CD8-positive, alpha-beta memory T cell (primary cell): ENCODE measurements around the gene HS3ST6. TPM values are rescaled to one million over a fixed set of nuclear protein-coding genes. Genes with fewer than 3 reads are reported as not detected.
"Not testable (repeated sequence)": the region's sequence is repeated elsewhere in the genome, so short reads cannot be mapped to it uniquely, and the experiment has no call there.

ENCODE experiments used
- CTCF ChIA-PET: fragments of 350-600 bp; sonication (Branson Sonifier 250); formaldehyde crosslinking; loops from one replicate; lab custom pipeline; 2021; ENCODE audit warnings: antibody characterized with exemption; lab: Charles Lee
- POLR2A ChIA-PET: fragments of 350-600 bp; sonication (Branson Sonifier 250); formaldehyde crosslinking; loops from one replicate; lab custom pipeline; 2021; ENCODE audit warnings: antibody characterized with exemption; lab: Charles Lee
- DNase-seq, 5 donors: peaks; one replicate each; pipeline versions ENCODE4 v3.0.0 to v3.0.0-alpha.2; 2020 to 2022; ENCODE audit warnings: mixed read lengths in 1 of 5
- H3K27ac ChIP-seq: one replicate; pipeline ENCODE4 v1.7.0; 2013; ENCODE audit warnings: low read depth, mild to moderate bottlenecking, low read length, moderate library complexity
- H3K27me3 ChIP-seq: 2 replicates; pipeline ENCODE4 v1.7.0; 2013; ENCODE audit warnings: low read length, mild to moderate bottlenecking; ENCODE audit not compliant: insufficient read depth, poor library complexity, severe bottlenecking
- H3K36me3 ChIP-seq: 2 replicates; pipeline ENCODE4 v1.7.0; 2013; ENCODE audit warnings: mild to moderate bottlenecking, low read length, moderate library complexity; ENCODE audit not compliant: insufficient read depth
- H3K4me1 ChIP-seq: 2 replicates; pipeline ENCODE4 v1.7.0; 2013; ENCODE audit warnings: mild to moderate bottlenecking, low read length, moderate library complexity; ENCODE audit not compliant: insufficient read depth
- H3K4me3 ChIP-seq: 2 replicates; pipeline ENCODE4 v1.7.0; 2013; ENCODE audit warnings: mild to moderate bottlenecking, low read length
- H3K9me3 ChIP-seq: 2 replicates; pipeline ENCODE4 v1.7.0; 2013; ENCODE audit warnings: mild to moderate bottlenecking, low read length
- H3K27ac Mint-ChIP-seq, 8 donors: one replicate each; pipeline ENCODE4 v1.8.0; 2020 to 2021; ENCODE audit warnings: mixed read lengths in 8 of 8, mild to moderate bottlenecking in 6 of 8, inconsistent platforms in 3 of 8, moderate library complexity in 3 of 8
- H3K27me3 Mint-ChIP-seq, 2 donors: one replicate each; pipeline ENCODE4 v1.8.0; 2020 to 2021; ENCODE audit warnings: mixed read lengths in 2 of 2, mild to moderate bottlenecking in 1 of 2, moderate library complexity in 1 of 2
- H3K36me3 Mint-ChIP-seq, 3 donors: one replicate each; pipeline ENCODE4 v1.8.0; 2020 to 2021; ENCODE audit warnings: mixed read lengths in 3 of 3, inconsistent platforms in 1 of 3, mild to moderate bottlenecking in 1 of 3
- H3K4me1 Mint-ChIP-seq, 3 donors: one replicate each; pipeline ENCODE4 v1.8.0; 2020 to 2021; ENCODE audit warnings: mixed read lengths in 3 of 3, inconsistent platforms in 1 of 3, mild to moderate bottlenecking in 1 of 3
- H3K4me3 Mint-ChIP-seq, 7 donors: one replicate each; pipeline ENCODE4 v1.8.0; 2020 to 2021; ENCODE audit warnings: mixed read lengths in 7 of 7, mild to moderate bottlenecking in 6 of 7, moderate library complexity in 4 of 7, inconsistent platforms in 2 of 7
- H3K9me3 Mint-ChIP-seq, 5 donors: one replicate each; pipeline ENCODE4 v1.8.0; 2020 to 2022; ENCODE audit warnings: mixed read lengths in 5 of 5, mild to moderate bottlenecking in 3 of 5, moderate library complexity in 2 of 5, inconsistent platforms in 1 of 5
- polyA plus RNA-seq: library from polyadenylated mRNA; unstranded; fragments of 300-500 nt; fragmentation: Illumina TruSeq; gene quantifications from one replicate; pipeline ENCODE4 v1.2.3, GENCODE V29; 2021
- total RNA-seq, 2 experiments: library from RNA; stranded (reverse); gene quantifications; one replicate each; pipeline ENCODE4 v1.2.3, GENCODE V29; 2021

The HS3ST6 gene
- total and polyA plus RNA-seq, 3 experiments from 2014 or later = not detected

- CTCF ChIA-PET = interaction anchor here (1.1 to 2.6 kb wide), 3 partner anchors 11 to 29 kb away, joined by 3 to 7 read pairs (median 6); partner anchors contain the start of gene MSRB1
- not testable (repeated sequence) for H3K27me3 ChIP-seq, H3K27me3 Mint-ChIP-seq, H3K27ac ChIP-seq, H3K9me3 ChIP-seq, H3K4me3 ChIP-seq, DNase-seq, H3K9me3 Mint-ChIP-seq
- POLR2A ChIA-PET = interaction anchor here (0.7 kb wide), 1 partner anchor 175 kb away, joined by 5 read pairs; the partner anchor contains the start of gene NUBP2
- Histone ChIP-seq H3K36me3 (peaks cover 13% of the 10 kb centered on the region), H3K4me1 (peaks cover 33% of the 10 kb centered on the region)
- Mint-ChIP-seq H3K4me3 (peak overlapping the region in 1 of 7 donors; percentile 18), H3K36me3 (peaks cover 0 to 25% (median 6%) of the 10 kb centered on the region in 3 donors), H3K4me1 (peaks cover 23 to 32% (median 27%) of the 10 kb centered on the region in 3 donors), H3K27ac (peak overlapping the region in 1 of 8 donors; percentile 38)
Measured at GRCh38 chr16:1957434-1958142, 39.4 kb upstream of the HS3ST6 start.

GRCh38 chr16:1953734-1954133, 35.5 kb upstream of the HS3ST6 start:
- H3K36me3 ChIP-seq = no peaks in the 10 kb centered on the region
- DNase-seq = no peak
- H3K27me3 ChIP-seq = no peaks in the 10 kb centered on the region
- ChIA-PET CTCF (no interaction called here), POLR2A (no interaction called here)
- no peaks in the 10 kb centered on the region for H3K36me3 Mint-ChIP-seq
- no peak overlapping the region for H3K27ac ChIP-seq
- H3K4me1 Mint-ChIP-seq = no peaks in the 10 kb centered on the region
- H3K27me3 Mint-ChIP-seq = no peaks in the 10 kb centered on the region
- H3K4me3 Mint-ChIP-seq = no peak overlapping the region
- no peak overlapping the region for H3K4me3 ChIP-seq
- H3K4me1 ChIP-seq = peaks cover under 1% of the 10 kb centered on the region
- H3K9me3 Mint-ChIP-seq = no peaks in the 10 kb centered on the region
- H3K9me3 ChIP-seq = no peaks in the 10 kb centered on the region
- no peak overlapping the region for H3K27ac Mint-ChIP-seq

DNA sequence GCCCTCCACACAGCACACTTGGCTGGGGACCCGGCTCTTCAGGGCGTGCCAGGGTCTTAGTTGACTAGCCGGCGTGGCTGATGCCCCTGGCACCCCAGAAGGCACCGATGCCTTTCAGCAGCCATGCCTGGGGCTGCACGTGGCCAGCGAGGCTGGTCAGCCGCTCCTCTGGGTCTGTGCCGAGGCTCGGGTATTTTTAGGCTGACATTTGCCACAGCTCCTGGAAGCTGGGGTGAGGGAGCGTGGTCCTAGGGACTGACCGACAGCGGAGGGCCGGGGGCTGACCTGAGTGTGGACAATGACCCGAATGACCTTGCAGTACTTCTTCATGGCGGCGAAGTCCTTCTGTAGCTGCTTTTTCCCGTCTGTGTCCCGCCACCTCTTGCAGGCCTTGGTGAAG, 32.3 kb upstream of the HS3ST6 start:
- no peak overlapping the region for H3K4me3 Mint-ChIP-seq
- H3K9me3 Mint-ChIP-seq = no peaks in the 10 kb centered on the region
- CTCF ChIA-PET = no interaction called here
- H3K36me3 Mint-ChIP-seq = no peaks in the 10 kb centered on the region
- POLR2A ChIA-PET = no interaction called here
- H3K27ac Mint-ChIP-seq = no peak overlapping the region
- no peak for DNase-seq
- no peaks in the 10 kb centered on the region for H3K4me1 ChIP-seq
- no peaks in the 10 kb centered on the region for H3K4me1 Mint-ChIP-seq
- no peaks in the 10 kb centered on the region for H3K27me3 ChIP-seq
- H3K9me3 ChIP-seq = no peaks in the 10 kb centered on the region
- H3K4me3 ChIP-seq = no peak overlapping the region
- H3K36me3 ChIP-seq = no peaks in the 10 kb centered on the region
- no peak overlapping the region for H3K27ac ChIP-seq
- H3K27me3 Mint-ChIP-seq = no peaks in the 10 kb centered on the region

DNA sequence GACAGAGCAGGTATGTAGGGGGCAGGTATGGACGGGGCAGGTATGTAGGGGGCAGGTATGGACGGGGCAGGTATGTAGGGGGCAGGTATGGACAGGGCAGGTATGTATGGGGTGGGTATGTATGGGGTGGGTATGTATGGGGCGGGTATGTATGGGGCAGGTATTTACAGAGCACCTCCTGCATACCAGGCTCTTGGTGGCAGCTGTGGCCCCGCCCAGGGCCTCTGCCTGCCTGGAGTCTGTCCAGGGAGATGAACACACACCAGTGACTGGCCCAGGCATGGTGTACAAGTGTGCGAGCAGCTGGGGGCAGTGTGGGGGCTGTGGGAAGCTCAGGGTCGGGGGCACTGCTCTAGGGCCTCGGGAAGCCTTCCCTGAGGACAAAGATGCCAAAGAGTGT, 31.8 kb upstream of the HS3ST6 start:
- Mint-ChIP-seq H3K27ac (no peak overlapping the region), H3K27me3 (no peaks in the 10 kb centered on the region), H3K9me3 (no peaks in the 10 kb centered on the region), H3K4me1 (no peaks in the 10 kb centered on the region), H3K4me3 (no peak overlapping the region), H3K36me3 (no peaks in the 10 kb centered on the region)
- no peaks in the 10 kb centered on the region for H3K9me3 ChIP-seq
- ChIA-PET CTCF (no interaction called here), POLR2A (no interaction called here)
- H3K4me3 ChIP-seq = no peak overlapping the region
- no peak overlapping the region for H3K27ac ChIP-seq
- H3K36me3 ChIP-seq = no peaks in the 10 kb centered on the region
- H3K4me1 ChIP-seq = no peaks in the 10 kb centered on the region
- H3K27me3 ChIP-seq = no peaks in the 10 kb centered on the region
- no peak for DNase-seq

DNA sequence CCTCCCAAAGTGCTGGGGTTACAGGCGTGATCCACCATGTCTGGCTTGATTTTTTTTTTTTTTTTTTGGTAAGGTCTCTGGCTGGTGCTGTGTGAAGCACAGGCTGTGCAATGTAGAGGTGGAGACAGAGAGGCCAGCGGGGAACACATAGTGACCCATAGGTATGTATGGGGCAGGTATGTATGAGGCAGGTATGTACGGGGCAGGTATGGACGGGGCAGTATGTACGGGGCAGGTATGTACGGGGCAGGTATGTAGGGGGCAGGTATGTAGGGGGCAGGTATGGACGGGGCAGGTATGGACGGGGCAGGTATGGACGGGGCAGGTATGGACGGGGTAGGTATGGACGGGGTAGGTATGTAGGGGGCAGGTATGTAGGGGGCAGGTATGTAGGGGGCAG, 31.3 kb upstream of the HS3ST6 start:
- DNase-seq = no peak
- H3K36me3 Mint-ChIP-seq = no peaks in the 10 kb centered on the region
- H3K36me3 ChIP-seq = no peaks in the 10 kb centered on the region
- H3K4me1 ChIP-seq = no peaks in the 10 kb centered on the region
- H3K4me3 ChIP-seq = no peak overlapping the region
- H3K9me3 ChIP-seq = no peaks in the 10 kb centered on the region
- H3K27me3 Mint-ChIP-seq = no peaks in the 10 kb centered on the region
- no peak overlapping the region for H3K27ac ChIP-seq
- no peak overlapping the region for H3K4me3 Mint-ChIP-seq
- H3K9me3 Mint-ChIP-seq = no peaks in the 10 kb centered on the region
- H3K27me3 ChIP-seq = no peaks in the 10 kb centered on the region
- H3K27ac Mint-ChIP-seq = no peak overlapping the region
- H3K4me1 Mint-ChIP-seq = peaks cover 0 to under 1% (median 0%) of the 10 kb centered on the region in 3 donors
- ChIA-PET POLR2A (interaction anchor here (0.7 kb wide), 1 partner anchor 165 kb away, joined by 5 read pairs; no protein-coding TSS in a partner anchor), CTCF (no interaction called here)

GRCh38 chr16:1947369-1947670, 29.1 kb upstream of the HS3ST6 start:
- ChIA-PET CTCF (interaction anchor here (2.2 kb wide), 1 partner anchor 11 kb away, joined by 7 read pairs; the partner anchor contains the start of gene NDUFB10), POLR2A (no interaction called here)
- peaks cover 1 to 12% (median 5%) of the 10 kb centered on the region in 3 donors for H3K4me1 Mint-ChIP-seq
- Histone ChIP-seq H3K36me3 (no peaks in the 10 kb centered on the region), H3K27ac (no peak overlapping the region), H3K27me3 (no peaks in the 10 kb centered on the region), H3K4me3 (no peak overlapping the region), H3K4me1 (peaks cover 5% of the 10 kb centered on the region), H3K9me3 (no peaks in the 10 kb centered on the region)
- H3K9me3 Mint-ChIP-seq = no peaks in the 10 kb centered on the region
- H3K4me3 Mint-ChIP-seq = no peak overlapping the region
- no peak overlapping the region for H3K27ac Mint-ChIP-seq
- DNase-seq = no peak
- no peaks in the 10 kb centered on the region for H3K27me3 Mint-ChIP-seq
- H3K36me3 Mint-ChIP-seq = peaks cover 0 to 4% (median 0%) of the 10 kb centered on the region in 3 donors

DNA sequence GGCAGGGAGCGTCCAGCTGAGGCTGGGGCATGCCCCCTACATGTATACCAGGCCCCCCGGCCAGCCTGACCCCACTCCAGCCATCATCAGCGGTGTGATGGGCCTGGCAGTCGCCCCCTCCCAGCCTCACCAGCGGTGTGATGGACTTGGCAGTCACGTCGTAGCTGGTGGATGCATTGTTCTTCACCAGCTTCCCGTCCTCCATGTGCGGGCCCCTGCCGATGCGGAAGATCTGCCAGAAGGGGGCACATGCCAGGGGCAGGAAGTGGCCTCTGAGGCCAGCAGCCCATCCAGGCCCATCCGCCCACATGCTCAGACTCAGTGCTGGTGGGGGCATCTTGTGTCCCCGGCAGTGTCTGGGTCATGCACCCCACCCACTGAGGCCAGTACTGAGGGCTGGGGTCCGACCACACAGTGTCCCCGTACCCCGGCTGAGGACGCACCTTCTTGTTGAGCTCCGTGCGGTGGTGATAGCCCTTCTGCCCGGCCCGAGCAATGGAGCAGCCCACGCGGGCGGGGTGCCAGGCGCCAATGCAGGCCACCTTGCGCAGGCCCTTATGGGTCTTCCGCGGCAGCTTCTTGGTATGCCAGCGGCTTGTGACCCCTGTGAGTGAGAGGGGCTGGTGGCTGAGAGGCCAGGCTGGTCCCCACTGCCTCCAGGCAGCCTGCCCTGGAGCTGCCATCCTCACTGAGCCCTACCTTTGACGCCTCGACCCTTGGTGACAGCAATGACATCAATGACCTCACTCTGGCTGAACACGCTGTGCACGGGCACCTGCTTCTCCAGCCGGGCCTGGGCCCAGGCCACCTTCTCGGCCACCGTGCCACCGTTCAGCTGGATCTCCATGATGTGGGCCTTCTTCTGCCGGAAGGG, 28.5 kb upstream of the HS3ST6 start:
- Mint-ChIP-seq H3K27me3 (no peaks in the 10 kb centered on the region), H3K4me1 (peaks cover 6 to 18% (median 7%) of the 10 kb centered on the region in 3 donors), H3K9me3 (no peaks in the 10 kb centered on the region), H3K36me3 (peaks cover 0 to 4% (median 0%) of the 10 kb centered on the region in 3 donors), H3K27ac (peak overlapping the region in 1 of 8 donors; percentile 29), H3K4me3 (no peak overlapping the region)
- ChIA-PET POLR2A (no interaction called here), CTCF (interaction anchor here (0.5 to 2.2 kb wide), 2 partner anchors 11 to 1203 kb away, joined by 3 to 7 read pairs; partner anchors contain the start of gene NDUFB10)
- H3K27ac ChIP-seq = no peak overlapping the region
- H3K36me3 ChIP-seq = no peaks in the 10 kb centered on the region
- no peak for DNase-seq
- no peaks in the 10 kb centered on the region for H3K27me3 ChIP-seq
- no peak overlapping the region for H3K4me3 ChIP-seq
- peaks cover 11% of the 10 kb centered on the region for H3K4me1 ChIP-seq
- H3K9me3 ChIP-seq = no peaks in the 10 kb centered on the region
